CD1c-positive myeloid dendritic cell (primary cell): ENCODE results near the gene VSIG8.

Experiments
- DNase-seq: peaks from one replicate; pipeline ENCODE4 v3.0.0-alpha.2; 2016; ENCODE audit errors: extremely low spot score

Gene VSIG8

GRCh38 chr1:159857889-159858288 is 4.6 kb downstream of the VSIG8 start:
- no peak for DNase-seq

GRCh38 chr1:159856576-159856975 is 5.9 kb downstream of the VSIG8 start:
- DNase-seq, result no peak

GRCh38 chr1:159855709-159856108 is 6.7 kb downstream of the VSIG8 start:
- DNase-seq, result no peak

- peak; percentile 75 for DNase-seq
Observed at GRCh38 chr1:159854693-159855192, 7.7 kb downstream of the VSIG8 start.

- no peak for DNase-seq
Observed at GRCh38 chr1:159854116-159854692, 8.3 kb downstream of the VSIG8 start.

- DNase-seq, result no peak
Observed at GRCh38 chr1:159853417-159854115, 8.9 kb downstream of the VSIG8 start.

- DNase-seq, result no peak
Observed at GRCh38 chr1:159851407-159851806, 11.1 kb downstream of the VSIG8 start.

GRCh38 chr1:159849626-159850366 is 12.7 kb downstream of the VSIG8 start:
- peak; percentile 72 for DNase-seq

GRCh38 chr1:159848326-159848725 is 14.1 kb downstream of the VSIG8 start:
- no peak for DNase-seq

GRCh38 chr1:159847231-159847630 is 15.2 kb downstream of the VSIG8 start:
- DNase-seq, result no peak

- DNase-seq, result no peak
Observed at GRCh38 chr1:159845751-159846629, 16.5 kb downstream of the VSIG8 start.

- DNase-seq, result no peak
Observed at GRCh38 chr1:159843459-159843858, 19.0 kb downstream of the VSIG8 start.

GRCh38 chr1:159841749-159842148 is 20.7 kb downstream of the VSIG8 start:
- no peak for DNase-seq

GRCh38 chr1:159839116-159839849 is 23.2 kb downstream of the VSIG8 start:
- DNase-seq, result no peak

GRCh38 chr1:159838715-159839114 is 23.7 kb downstream of the VSIG8 start:
- peak; percentile 48 for DNase-seq

GRCh38 chr1:159835862-159836525 is 26.5 kb downstream of the VSIG8 start:
- DNase-seq, result no peak

- DNase-seq, result no peak
Observed at GRCh38 chr1:159835356-159835755, 27.1 kb downstream of the VSIG8 start.

GRCh38 chr1:159832309-159832708 is 30.1 kb downstream of the VSIG8 start:
- no peak for DNase-seq

GRCh38 chr1:159831412-159832141 is 30.9 kb downstream of the VSIG8 start:
- DNase-seq, result no peak

GRCh38 chr1:159830722-159831121 is 31.7 kb downstream of the VSIG8 start:
- DNase-seq, result peak; percentile 79
